HG02981 (cell line): Measurements from ENCODE around the gene PLD1.
"Not testable (repeated sequence)": the region's sequence is repeated elsewhere in the genome, so short reads cannot be mapped to it uniquely, and the experiment has no call there.

Source experiments
- ATAC-seq: cut with Tn5 transposase; IDR thresholded peaks from one replicate; pipeline ENCODE4 v1.9.1; 2021; ENCODE audit warnings: mild to moderate bottlenecking, moderate library complexity; ENCODE audit not compliant: unreplicated experiment

Gene PLD1

GRCh38 chr3:171711461-171712170, 98.7 kb downstream of the PLD1 start:
- no peak for ATAC-seq

- no peak for ATAC-seq
Observed at GRCh38 chr3:171710359-171710758, 99.9 kb downstream of the PLD1 start.

GRCh38 chr3:171704814-171705213, 105.5 kb downstream of the PLD1 start:
- no peak for ATAC-seq

GRCh38 chr3:171704002-171704401, 106.3 kb downstream of the PLD1 start:
- no peak for ATAC-seq

- no peak for ATAC-seq
Observed at GRCh38 chr3:171703144-171703543, 107.1 kb downstream of the PLD1 start.

GRCh38 chr3:171700653-171701052, 109.6 kb downstream of the PLD1 start:
- no peak for ATAC-seq

- ATAC-seq = no peak
Observed at GRCh38 chr3:171700157-171700556, 110.1 kb downstream of the PLD1 start.

GRCh38 chr3:171699601-171700000, 110.7 kb downstream of the PLD1 start:
- ATAC-seq = no peak

GRCh38 chr3:171696805-171697204, 113.5 kb downstream of the PLD1 start:
- no peak for ATAC-seq

- no peak for ATAC-seq
Observed at GRCh38 chr3:171695426-171695825, 114.9 kb downstream of the PLD1 start.

- ATAC-seq = no peak
Observed at GRCh38 chr3:171694888-171695287, 115.4 kb downstream of the PLD1 start.

GRCh38 chr3:171692551-171692950, 117.7 kb downstream of the PLD1 start:
- not testable (repeated sequence) for ATAC-seq

GRCh38 chr3:171691485-171691884, 118.8 kb downstream of the PLD1 start:
- no peak for ATAC-seq

- ATAC-seq = no peak
Observed at GRCh38 chr3:171690281-171690680, 120.0 kb downstream of the PLD1 start.

- no peak for ATAC-seq
Observed at GRCh38 chr3:171688593-171688992, 121.7 kb downstream of the PLD1 start.

- no peak for ATAC-seq
Observed at GRCh38 chr3:171688002-171688401, 122.3 kb downstream of the PLD1 start.

- no peak for ATAC-seq
Observed at GRCh38 chr3:171687581-171687980, 122.7 kb downstream of the PLD1 start.

- no peak for ATAC-seq
Observed at GRCh38 chr3:171687064-171687463, 123.2 kb downstream of the PLD1 start.

- ATAC-seq = no peak
Observed at GRCh38 chr3:171685116-171685895, 125.0 kb downstream of the PLD1 start.

- ATAC-seq = no peak
Observed at GRCh38 chr3:171684221-171684620, 126.1 kb downstream of the PLD1 start.

- no peak for ATAC-seq
Observed at GRCh38 chr3:171682743-171683142, 127.5 kb downstream of the PLD1 start.

- no peak for ATAC-seq
Observed at GRCh38 chr3:171680726-171681411, 129.4 kb downstream of the PLD1 start.
